Esophagus squamous epithelium (tissue), 5 donors: ENCODE measurements around the gene TAGLN. TPM values are rescaled to one million over a fixed set of nuclear protein-coding genes. Genes with fewer than 3 reads are reported as not detected.

Experiments
- DNase-seq: peaks from one replicate; lab custom pipeline; 2025; lab: John Stamatoyannopoulos, UW
- H3K27ac ChIP-seq, 4 donors: fragments of 200-600 bp; sonication (generic); one replicate each; pipeline ENCODE4 v1.5.1; 2016 to 2019; ENCODE audit warnings: mild to moderate bottlenecking in 1 of 4
- H3K27me3 ChIP-seq, 4 donors: fragments of 200-600 bp; sonication (generic); 1 replicate in 3 of 4; 2 replicates in 1 of 4; pipeline versions ENCODE4 v1.5.1 to v1.6.0; 2017 to 2021; ENCODE audit warnings: antibody characterized with exemption in 1 of 4
- H3K36me3 ChIP-seq, 3 donors: fragments of 200-600 bp; sonication (generic); one replicate each; pipeline ENCODE4 v1.5.1; 2016 to 2019
- H3K4me1 ChIP-seq, 3 donors: fragments of 200-600 bp; sonication (generic); one replicate each; pipeline ENCODE4 v1.5.1; 2017 to 2019
- H3K4me3 ChIP-seq, 4 donors: fragments of 200-600 bp; sonication (generic); 1 replicate in 3 of 4; 2 replicates in 1 of 4; pipeline ENCODE4 v1.5.1; 2016 to 2019; ENCODE audit warnings: mild to moderate bottlenecking in 2 of 4, moderate library complexity in 1 of 4
- H3K9me3 ChIP-seq, 3 donors: fragments of 200-600 bp; sonication (generic); one replicate each; pipeline ENCODE4 v1.5.1; 2016 to 2019
- POLR2A ChIP-seq, 4 donors: fragments of 450-650 bp; IDR thresholded peaks; one replicate each; pipeline ENCODE4 v1.6.1; 2017; ENCODE audit warnings: antibody characterized with exemption in 4 of 4, mild to moderate bottlenecking in 4 of 4, moderate library complexity in 3 of 4
- WGBS, 2 donors: methylation state at CpG; one replicate each; pipeline ENCODE4 v1.1.5; 2018; 5-methylcytosine and 5-hydroxymethylcytosine counted together
- intact Hi-C: fragments of 100-400 bp; cut with DNase I; formaldehyde crosslinking; loops from one replicate; pipeline ENCODE4 v1.15.0; 2022
- total RNA-seq, 4 donors: library from RNA; depleted of rRNA; stranded (reverse); fragments of >200 nt; gene quantifications; one replicate each; pipeline ENCODE4 v1.1.0, GENCODE V29; 2016
- TF ChIP-seq, protein P1 (sequence below), 6 experiments: fragments of 450-650 bp in 4 of 6; fragments of 200-600 bp in 2 of 6; sonication (generic) in 2 of 6; IDR thresholded peaks; one replicate each; pipeline ENCODE4 v1.5.1; 2016 to 2019; ENCODE audit warnings: antibody characterized with exemption in 6 of 6, mild to moderate bottlenecking in 4 of 6, moderate library complexity in 4 of 6
- donor health status: DM: yes; HTN: yes; CAD: no.

Gene TAGLN
- total RNA-seq, 4 donors from 2014 or later, result 64.8 to 1,356 (median 373) TPM

DNA sequence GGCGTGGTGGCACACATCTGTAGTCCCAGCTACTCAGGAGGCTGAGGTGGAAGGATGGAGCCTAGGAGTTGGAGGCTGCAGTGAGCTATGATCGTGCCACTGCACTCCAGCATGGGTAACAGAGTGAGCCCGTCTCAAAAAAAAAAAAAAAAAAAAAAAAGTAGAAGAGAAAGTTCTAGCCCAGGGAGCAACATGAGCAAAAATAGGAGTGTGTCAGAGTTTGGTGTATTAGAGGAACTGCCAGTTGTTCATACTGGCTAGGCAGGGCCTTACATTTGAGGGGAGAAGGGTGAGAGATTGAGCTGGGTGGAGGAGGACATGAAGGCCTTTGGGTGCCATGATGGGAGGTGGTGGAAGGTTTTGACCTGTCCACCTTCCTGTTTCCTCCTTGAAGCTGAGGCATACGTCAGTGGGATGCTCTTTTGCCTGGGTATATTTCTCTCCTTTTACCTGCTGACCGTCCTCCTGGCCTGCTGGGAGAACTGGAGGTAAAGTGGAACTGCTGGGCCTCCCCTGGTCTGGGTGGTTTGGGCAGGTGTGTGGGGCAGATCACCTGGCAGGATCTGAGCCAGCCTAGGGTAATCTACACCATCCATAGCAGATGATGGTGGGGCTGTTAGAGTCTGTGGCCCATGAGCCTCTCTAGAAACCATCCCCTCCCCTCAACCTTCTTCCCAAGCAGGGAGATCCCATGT is 13.3 kb upstream of the TAGLN start:
- WGBS, 2 donors, result 58 to 85% methylated on average over 4 to 5 of the region's 5 CpGs
- H3K27ac ChIP-seq, result peak overlapping the region in 2 of 4 donors; percentile 50 to 52

GRCh38 chr11:117186431-117186761 is 12.8 kb upstream of the TAGLN start:
- Histone ChIP-seq H3K27me3 (no peaks in the 10 kb centered on the region), H3K36me3 (peaks cover 10 to 96% (median 31%) of the 10 kb centered on the region in 3 donors), H3K4me1 (peaks cover 0 to 28% (median 4%) of the 10 kb centered on the region in 3 donors), H3K27ac (peak overlapping the region in 2 of 4 donors; percentile 50 to 52), H3K4me3 (no peak overlapping the region), H3K9me3 (no peaks in the 10 kb centered on the region)
- TF ChIP-seq POLR2A (IDR thresholded peaks at IDR 0.05), result no peak
- TF ChIP-seq, protein P1, sequence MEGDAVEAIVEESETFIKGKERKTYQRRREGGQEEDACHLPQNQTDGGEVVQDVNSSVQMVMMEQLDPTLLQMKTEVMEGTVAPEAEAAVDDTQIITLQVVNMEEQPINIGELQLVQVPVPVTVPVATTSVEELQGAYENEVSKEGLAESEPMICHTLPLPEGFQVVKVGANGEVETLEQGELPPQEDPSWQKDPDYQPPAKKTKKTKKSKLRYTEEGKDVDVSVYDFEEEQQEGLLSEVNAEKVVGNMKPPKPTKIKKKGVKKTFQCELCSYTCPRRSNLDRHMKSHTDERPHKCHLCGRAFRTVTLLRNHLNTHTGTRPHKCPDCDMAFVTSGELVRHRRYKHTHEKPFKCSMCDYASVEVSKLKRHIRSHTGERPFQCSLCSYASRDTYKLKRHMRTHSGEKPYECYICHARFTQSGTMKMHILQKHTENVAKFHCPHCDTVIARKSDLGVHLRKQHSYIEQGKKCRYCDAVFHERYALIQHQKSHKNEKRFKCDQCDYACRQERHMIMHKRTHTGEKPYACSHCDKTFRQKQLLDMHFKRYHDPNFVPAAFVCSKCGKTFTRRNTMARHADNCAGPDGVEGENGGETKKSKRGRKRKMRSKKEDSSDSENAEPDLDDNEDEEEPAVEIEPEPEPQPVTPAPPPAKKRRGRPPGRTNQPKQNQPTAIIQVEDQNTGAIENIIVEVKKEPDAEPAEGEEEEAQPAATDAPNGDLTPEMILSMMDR (IDR thresholded peaks at IDR 0.05), result no peak
- DNase-seq, result no peak
- no CpG with 5 or more reads among the region's 4 CpGs for WGBS, 2 donors
- intact Hi-C loops, result no loop called here

More for the DNA sequence above, 13.3 kb upstream of the TAGLN start:
- no peak for TF ChIP-seq POLR2A (IDR thresholded peaks at IDR 0.05)
- TF ChIP-seq, protein P1 (IDR thresholded peaks at IDR 0.05), result no peak
- no peak for DNase-seq
- Histone ChIP-seq H3K9me3 (no peaks in the 10 kb centered on the region), H3K27me3 (no peaks in the 10 kb centered on the region), H3K36me3 (peaks cover 8 to 92% (median 31%) of the 10 kb centered on the region in 3 donors), H3K4me3 (no peak overlapping the region), H3K4me1 (peaks cover 0 to 33% (median 9%) of the 10 kb centered on the region in 3 donors)
- intact Hi-C loops, result no loop called here

DNA sequence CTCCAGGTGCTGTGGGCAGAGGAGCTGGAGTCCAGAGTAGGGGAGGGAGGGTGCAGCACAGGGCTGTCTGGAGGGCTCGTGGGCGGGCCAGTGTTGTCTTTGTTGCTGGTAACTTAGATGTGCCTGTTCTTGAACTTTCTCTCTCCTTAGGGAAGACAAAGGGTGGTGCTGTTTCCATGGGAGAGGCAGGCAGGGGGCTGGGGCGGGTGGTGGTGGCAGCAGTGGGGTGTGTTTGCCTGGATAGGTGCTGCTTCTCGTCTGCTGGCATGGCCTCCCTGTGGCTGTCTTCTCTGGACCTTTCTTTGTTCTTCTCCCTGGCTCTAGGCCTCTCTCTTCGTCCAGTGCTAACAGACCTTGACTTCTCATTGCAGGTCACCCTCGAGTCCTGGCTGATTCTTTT is 12.2 kb upstream of the TAGLN start:
- H3K36me3 ChIP-seq, result peaks cover 16 to 96% (median 35%) of the 10 kb centered on the region in 3 donors
- peak overlapping the region in 1 of 4 donors; percentile 50 for H3K27ac ChIP-seq
- H3K4me3 ChIP-seq, result no peak overlapping the region
- WGBS, 2 donors, result 68 to 81% methylated on average over 4 of the region's 6 CpGs
- intact Hi-C loops, result no loop called here
- TF ChIP-seq, protein P1 (IDR thresholded peaks at IDR 0.05), result no peak
- no peak for TF ChIP-seq POLR2A (IDR thresholded peaks at IDR 0.05)
- no peak for DNase-seq
- no peaks in the 10 kb centered on the region for H3K27me3 ChIP-seq
- no peaks in the 10 kb centered on the region for H3K9me3 ChIP-seq
- H3K4me1 ChIP-seq, result peaks cover 0 to 23% (median 0%) of the 10 kb centered on the region in 3 donors

DNA sequence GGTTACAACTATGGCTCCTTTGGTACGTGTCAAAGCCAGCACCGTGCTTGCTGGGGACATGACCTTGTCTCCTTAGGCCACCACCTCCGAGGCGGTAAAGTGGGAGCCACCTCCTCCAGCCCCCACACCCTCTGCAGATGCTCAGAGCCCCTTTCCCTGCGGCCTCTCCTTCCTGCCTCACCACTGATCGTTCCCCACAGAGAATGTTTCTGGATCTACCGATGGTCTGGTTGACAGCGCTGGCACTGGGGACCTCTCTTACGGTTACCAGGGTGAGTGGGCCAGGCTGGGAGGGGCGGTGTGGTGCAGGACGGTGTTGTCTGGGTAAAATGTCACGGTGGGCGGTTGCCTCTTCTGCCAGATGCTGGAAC is 11.8 kb upstream of the TAGLN start:
- H3K4me1 ChIP-seq, result peaks cover 0 to 24% (median 0%) of the 10 kb centered on the region in 3 donors
- 91% methylated on average over 5 to 13 of the region's 13 CpGs for WGBS, 2 donors
- H3K27ac ChIP-seq, result no peak overlapping the region
- no peaks in the 10 kb centered on the region for H3K9me3 ChIP-seq
- peaks cover 20 to 96% (median 36%) of the 10 kb centered on the region in 3 donors for H3K36me3 ChIP-seq
- intact Hi-C loops, result no loop called here
- no peak overlapping the region for H3K4me3 ChIP-seq
- no peaks in the 10 kb centered on the region for H3K27me3 ChIP-seq
- no peak for DNase-seq
- TF ChIP-seq, protein P1 (IDR thresholded peaks at IDR 0.05), result no peak
- no peak for TF ChIP-seq POLR2A (IDR thresholded peaks at IDR 0.05)

DNA sequence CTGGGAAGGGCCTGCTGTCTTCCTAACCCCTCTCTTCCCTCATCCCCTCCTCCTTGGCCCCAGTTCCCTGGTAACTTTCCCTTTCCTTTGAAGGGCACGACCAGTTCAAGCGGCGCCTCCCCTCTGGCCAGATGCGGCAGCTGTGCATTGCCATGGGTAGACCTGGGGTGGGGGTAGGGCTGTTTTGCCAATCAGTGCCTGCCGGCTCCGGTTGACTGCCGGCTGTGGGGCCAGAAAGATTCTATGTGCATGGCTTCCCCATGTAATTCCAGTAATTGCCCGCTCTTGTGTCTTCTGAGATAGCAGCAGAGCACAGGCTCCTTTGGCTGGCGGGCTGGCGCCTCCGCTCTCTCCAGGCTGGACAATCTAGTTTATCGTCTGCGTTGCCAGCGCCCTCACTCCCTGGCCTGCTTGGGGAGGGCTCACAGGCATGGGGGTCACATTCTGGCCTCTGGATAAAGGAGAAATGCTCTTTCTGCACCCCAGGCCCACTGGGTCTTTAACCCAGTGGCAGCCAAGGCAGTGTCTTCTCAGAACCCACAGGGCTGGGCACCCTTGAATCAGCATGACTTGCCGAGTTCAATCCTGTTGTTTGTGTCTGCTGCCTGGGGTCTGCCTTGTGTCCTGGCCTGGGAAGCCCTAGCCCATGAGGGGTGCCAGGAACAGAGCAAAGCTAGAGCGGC is 11.2 kb upstream of the TAGLN start:
- Histone ChIP-seq H3K4me3 (no peak overlapping the region), H3K9me3 (no peaks in the 10 kb centered on the region), H3K4me1 (peaks cover 0 to 29% (median 0%) of the 10 kb centered on the region in 3 donors), H3K36me3 (peaks cover 25 to 96% (median 33%) of the 10 kb centered on the region in 3 donors), H3K27me3 (no peaks in the 10 kb centered on the region), H3K27ac (peak overlapping the region in 1 of 4 donors; percentile 17)
- no peak for TF ChIP-seq POLR2A (IDR thresholded peaks at IDR 0.05)
- TF ChIP-seq, protein P1 (IDR thresholded peaks at IDR 0.05), result no peak
- WGBS, 2 donors, result 90 to 93% methylated on average over 5 to 14 of the region's 16 CpGs
- intact Hi-C loops, result no loop called here
- DNase-seq, result no peak
